Activated CD8-positive, alpha-beta memory T cell treated with anti-CD3 and anti-CD28 coated beads, Interleukin-2, amount 50 U/mL, for 24 hours (primary cell): ENCODE data around the gene CEP19.

Experiments
- DNase-seq: peaks from one replicate; pipeline ENCODE4 v3.0.0-alpha.2; 2020; ENCODE audit errors: extremely low read depth

The CEP19 gene

GRCh38 chr3:196666001-196666867, 45.8 kb downstream of the CEP19 start:
- no peak for DNase-seq

- no peak for DNase-seq
Observed at GRCh38 chr3:196662711-196663571, 49.1 kb downstream of the CEP19 start.

GRCh38 chr3:196662033-196662432, 50.0 kb downstream of the CEP19 start:
- DNase-seq = no peak

- DNase-seq = no peak
Observed at GRCh38 chr3:196661400-196661799, 50.6 kb downstream of the CEP19 start.

GRCh38 chr3:196660381-196661166, 51.5 kb downstream of the CEP19 start:
- DNase-seq = no peak

- no peak for DNase-seq
Observed at GRCh38 chr3:196659901-196660351, 52.1 kb downstream of the CEP19 start.
